SU-DHL-6 (cell line): ENCODE measurements around the gene TBCCD1.
A peak's percentile ranks its signal among the peaks of the same experiment; 100 is the strongest.

Experiments
- H2AFZ ChIP-seq: fragments of 200-600 bp; sonication (generic); 2 replicates; pipeline ENCODE4 v1.6.1; 2014; ENCODE audit warnings: low read depth, mild to moderate bottlenecking, moderate library complexity, mixed read lengths, antibody characterized with exemption, low read length; ENCODE audit not compliant: severe bottlenecking
- H3F3A ChIP-seq: fragments of 200-600 bp; shearing (Covaris generic); 2 replicates; pipeline ENCODE4 v1.6.0; 2016; ENCODE audit warnings: antibody characterized with exemption, mild to moderate bottlenecking; ENCODE audit not compliant: insufficient read depth
- H3K27ac ChIP-seq: fragments of 200-600 bp; sonication (generic); 2 replicates; pipeline ENCODE4 v1.5.1; 2016; ENCODE audit warnings: low read depth, mild to moderate bottlenecking, low read length, moderate library complexity, mixed read lengths
- H3K27me3 ChIP-seq: fragments of 200-600 bp; sonication (generic), shearing (Covaris generic); 2 replicates; pipeline ENCODE4 v1.6.0; 2014; ENCODE audit warnings: mild to moderate bottlenecking, low read length
- H3K36me3 ChIP-seq: fragments of 200-600 bp; sonication (generic); 2 replicates; pipeline ENCODE4 v1.6.1; 2014; ENCODE audit warnings: mild to moderate bottlenecking, low read length, mixed read lengths
- H3K4me2 ChIP-seq: fragments of 300-600, 200-600 bp; shearing (Covaris generic), sonication (generic); 2 replicates; pipeline ENCODE4 v1.6.0; 2014; ENCODE audit warnings: low read length, low read depth, mild to moderate bottlenecking; ENCODE audit not compliant: poor library complexity, severe bottlenecking
- H3K4me3 ChIP-seq: fragments of 200-600 bp; sonication (generic); 2 replicates; pipeline ENCODE4 v1.5.1; 2014; ENCODE audit warnings: antibody characterized with exemption, low read length, mild to moderate bottlenecking, mixed read lengths; ENCODE audit not compliant: insufficient read depth, poor library complexity, severe bottlenecking
- H3K79me2 ChIP-seq: fragments of 200-600 bp; sonication (generic); 2 replicates; pipeline ENCODE4 v1.6.1; 2014; ENCODE audit warnings: mild to moderate bottlenecking, low read length, moderate library complexity; ENCODE audit not compliant: insufficient read depth
- H3K9ac ChIP-seq: fragments of 200-600 bp; sonication (generic); 2 replicates; pipeline ENCODE4 v1.7.0; 2014; ENCODE audit warnings: mild to moderate bottlenecking, low read length
- H3K9me2 ChIP-seq: fragments of 200-600 bp; sonication (generic); replicated peaks from 2 replicates; pipeline ENCODE4 v1.6.1; 2014; ENCODE audit warnings: low read length; ENCODE audit not compliant: insufficient read depth
- H3K9me3 ChIP-seq: fragments of 200-600 bp; sonication (generic); 2 replicates; pipeline ENCODE4 v1.6.1; 2014; ENCODE audit warnings: low read length, mixed read lengths; ENCODE audit not compliant: insufficient read depth
- H4K20me1 ChIP-seq: fragments of 200-600 bp; sonication (generic); 2 replicates; pipeline ENCODE4 v1.6.1; 2014; ENCODE audit warnings: low read depth, mild to moderate bottlenecking, antibody characterized with exemption, low read length, moderate library complexity, mixed read lengths
- CTCF ChIP-seq: fragments of 200-600 bp; sonication (generic); IDR thresholded peaks from one replicate; pipeline ENCODE4 v1.5.1; 2017; ENCODE audit warnings: antibody characterized with exemption, mild to moderate bottlenecking, low read length, moderate library complexity; ENCODE audit not compliant: insufficient read depth, poor library complexity, severe bottlenecking
- EZH2phosphoT487 ChIP-seq: fragments of 200-600 bp; sonication (generic), shearing (Covaris generic); conservative IDR thresholded peaks from 2 replicates; pipeline ENCODE4 v1.6.1; 2018; ENCODE audit warnings: mild to moderate bottlenecking, antibody characterized with exemption, low read length, moderate library complexity, mixed read lengths

TBCCD1 gene

DNA sequence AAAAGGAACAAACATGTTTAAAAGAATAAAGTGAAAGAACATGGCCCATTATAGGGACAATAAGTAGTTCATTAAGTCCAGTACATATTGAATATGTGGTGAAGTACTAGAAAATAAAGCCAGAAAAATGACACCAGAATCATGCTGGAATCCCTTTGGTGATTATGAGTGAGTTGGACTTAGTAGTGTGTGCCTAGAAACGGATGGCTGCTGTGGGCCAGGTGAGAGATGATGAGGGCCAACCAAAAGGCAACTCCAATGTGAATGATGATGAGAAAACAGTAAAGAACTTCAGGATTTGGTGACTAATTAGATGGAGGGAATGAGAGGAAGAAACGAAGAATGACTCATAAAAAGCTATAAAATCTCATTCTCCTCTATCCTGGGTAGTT lies 26.3 kb downstream of the TBCCD1 start:
- Histone ChIP-seq H3K9me3 (no peaks in the 10 kb centered on the region), H4K20me1 (no peaks in the 10 kb centered on the region), H3K79me2 (no peaks in the 10 kb centered on the region), H3K4me3 (no peak overlapping the region), H2AFZ (no peak overlapping the region), H3K27ac (no peak overlapping the region), H3K27me3 (no peaks in the 10 kb centered on the region), H3F3A (0 out of 2 replicates have a peak, but pooled peaks cover 4% of the 10 kb centered on the region), H3K36me3 (peaks cover 11% of the 10 kb centered on the region; the same call in 1 of the 2 replicates), H3K9ac (no peak overlapping the region), H3K9me2 (no peaks in the 10 kb centered on the region), H3K4me2 (no peak overlapping the region)
- TF ChIP-seq EZH2phosphoT487: no peak
- TF ChIP-seq CTCF: peak; percentile 2

- Histone ChIP-seq H3K27me3 (no peaks in the 10 kb centered on the region), H3K36me3 (peaks cover 8% of the 10 kb centered on the region; the same call in 1 of the 2 replicates), H3K27ac (no peak overlapping the region), H3K9me2 (no peaks in the 10 kb centered on the region), H3K4me2 (peak overlapping the region; percentile 22), H3K9me3 (no peaks in the 10 kb centered on the region), H3F3A (0 out of 2 replicates have a peak, but pooled peaks cover 4% of the 10 kb centered on the region), H3K9ac (no peak overlapping the region), H2AFZ (no peak overlapping the region), H3K79me2 (no peaks in the 10 kb centered on the region), H3K4me3 (no peak overlapping the region), H4K20me1 (no peaks in the 10 kb centered on the region)
- TF ChIP-seq CTCF (peak; percentile 71), EZH2phosphoT487 (no peak)
Measured at GRCh38 chr3:186540221-186540834, 26.8 kb downstream of the TBCCD1 start.

DNA sequence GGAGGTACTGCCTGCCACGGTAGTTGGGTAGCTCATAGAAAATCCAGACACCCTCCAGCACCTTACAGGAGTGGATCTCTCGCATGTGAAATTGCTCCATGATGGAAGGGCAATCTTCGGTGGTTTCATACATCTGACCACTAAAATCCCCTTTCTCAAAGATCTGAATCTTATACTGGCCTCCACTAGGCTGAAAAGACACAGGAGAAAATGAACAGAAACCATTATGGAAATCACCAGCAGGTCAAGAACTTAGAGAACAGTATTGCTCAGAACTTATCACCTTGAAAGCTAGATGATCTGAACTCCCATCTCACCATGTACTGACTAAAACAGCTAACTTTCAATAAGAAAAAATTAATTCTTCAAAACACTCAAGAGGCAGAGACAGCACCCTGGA lies 28.4 kb downstream of the TBCCD1 start:
- Histone ChIP-seq H3K9ac (no peak overlapping the region), H3F3A (peaks cover 12% of the 10 kb centered on the region; the same call in 1 of the 2 replicates), H3K4me2 (no peak overlapping the region), H3K9me3 (no peaks in the 10 kb centered on the region), H3K27me3 (no peaks in the 10 kb centered on the region), H3K9me2 (no peaks in the 10 kb centered on the region), H3K4me3 (no peak overlapping the region), H3K79me2 (no peaks in the 10 kb centered on the region), H2AFZ (no peak overlapping the region), H3K27ac (no peak overlapping the region), H4K20me1 (no peaks in the 10 kb centered on the region), H3K36me3 (0 out of 2 replicates have a peak, but pooled peaks cover 2% of the 10 kb centered on the region)
- TF ChIP-seq EZH2phosphoT487: no peak
